Panc1 (cell line): ENCODE data around the gene TCF3. TPM values are rescaled to one million over a fixed set of nuclear protein-coding genes. Genes with fewer than 3 reads are reported as not detected.

Experiments used
- ATAC-seq: fragments of 200-7000 bp; cut with Tn5 transposase; 2 replicates; pipeline ENCODE4 v1.9.1; 2020; ENCODE audit warnings: mild to moderate bottlenecking, moderate library complexity
- BruUV-seq: library from RNA; stranded (reverse); fragments of 400-500 nt; replicated peaks from 2 replicates; lab custom pipeline; 2021; lab: Mats Ljungman, UMichigan
- CTCF ChIA-PET: fragments of 300-600 bp; sonication (Branson Sonifier 250); formaldehyde crosslinking; loops from one replicate; lab custom pipeline; 2022; ENCODE audit warnings: antibody characterized with exemption; lab: Charles Lee
- POLR2A ChIA-PET: fragments of 300-600 bp; sonication (Branson Sonifier 250); formaldehyde crosslinking; loops from one replicate; lab custom pipeline; 2022; ENCODE audit warnings: antibody characterized with exemption; lab: Charles Lee
- DNase-seq: peaks from one replicate; pipeline ENCODE4 v3.0.0-alpha.2; 2010; ENCODE audit warnings: low read depth, low spot score
- H3K27ac ChIP-seq: 2 replicates; pipeline ENCODE4 v1.5.1; 2011; ENCODE audit warnings: mild to moderate bottlenecking, low read length, inconsistent platforms
- H3K27me3 ChIP-seq: fragments of 200-500 bp; sonication (Bioruptor generic); 2 replicates; pipeline ENCODE4 v1.6.0; 2014; ENCODE audit warnings: low read length, inconsistent platforms; ENCODE audit not compliant: control insufficient read depth, insufficient read depth
- H3K36me3 ChIP-seq: fragments of 200-500 bp; sonication (Bioruptor generic); 2 replicates; pipeline ENCODE4 v1.5.1; 2014; ENCODE audit warnings: inconsistent platforms, mild to moderate bottlenecking, low read length, moderate library complexity; ENCODE audit not compliant: control insufficient read depth, insufficient read depth
- H3K4me1 ChIP-seq: 2 replicates; pipeline ENCODE4 v1.5.1; 2011; ENCODE audit warnings: inconsistent platforms, mild to moderate bottlenecking, low read length, moderate library complexity; ENCODE audit not compliant: control insufficient read depth, insufficient read depth
- H3K4me3 ChIP-seq, 2 experiments: 2 replicates each; pipeline ENCODE4 v1.5.1; 2011 to 2012; ENCODE audit warnings: low read depth in 2 of 2, low read length in 2 of 2, mild to moderate bottlenecking in 2 of 2, inconsistent platforms in 1 of 2, moderate library complexity in 1 of 2
- H3K9me3 ChIP-seq: fragments of 200-500 bp; sonication (Bioruptor generic); 2 replicates; pipeline ENCODE4 v1.5.1; 2014; ENCODE audit warnings: low read depth, mild to moderate bottlenecking, inconsistent platforms, low read length, moderate library complexity; ENCODE audit not compliant: control insufficient read depth, insufficient read depth
- POLR2AphosphoS5 ChIP-seq: IDR thresholded peaks from 2 replicates; pipeline ENCODE4 v1.6.1; 2012; ENCODE audit warnings: mild to moderate bottlenecking, low read depth, low read length, moderate library complexity
- REST ChIP-seq, 2 experiments: IDR thresholded peaks; 2 replicates each; pipeline ENCODE4 v1.6.1; 2011 to 2012; ENCODE audit warnings: low read depth in 2 of 2, control low read depth in 1 of 2, low read length in 1 of 2, mild to moderate bottlenecking in 1 of 2, moderate library complexity in 1 of 2; ENCODE audit not compliant: insufficient read depth in 1 of 2
- SIN3A ChIP-seq: IDR thresholded peaks from 2 replicates; pipeline ENCODE4 v1.6.1; 2012; ENCODE audit warnings: low read depth, mild to moderate bottlenecking, low read length, moderate library complexity, borderline replicate concordance; ENCODE audit not compliant: insufficient read depth
- TCF7L2 ChIP-seq: IDR thresholded peaks from 2 replicates; pipeline ENCODE4 v1.6.1; 2011; ENCODE audit warnings: mild to moderate bottlenecking, low read depth, low read length, inconsistent platforms
- in situ Hi-C: cut with HindIII; loops from 2 replicates; pipeline ENCODE4 v1.10.0; 2016; ENCODE audit warnings: low sequenced_read_pairs, low pct_unique_long_range_greater_than_20kb
- intact Hi-C: fragments of 100-400 bp; cut with micrococcal nuclease; formaldehyde crosslinking; loops from one replicate; pipeline ENCODE4 v1.10.0; 2022; ENCODE audit not compliant: unreplicated experiment
- total RNA-seq: library from RNA; stranded (reverse); gene quantifications from one replicate; pipeline ENCODE4 v1.2.1, GENCODE V29; 2021; ENCODE audit not compliant: unreplicated experiment
- TF ChIP-seq, protein P1 (sequence below): fragments of 450-650 bp; IDR thresholded peaks from 2 replicates; pipeline ENCODE4 v1.5.1; 2017; ENCODE audit warnings: mild to moderate bottlenecking

Gene TCF3
- total RNA-seq, 1 experiment from 2014 or later, result 175 TPM

DNA sequence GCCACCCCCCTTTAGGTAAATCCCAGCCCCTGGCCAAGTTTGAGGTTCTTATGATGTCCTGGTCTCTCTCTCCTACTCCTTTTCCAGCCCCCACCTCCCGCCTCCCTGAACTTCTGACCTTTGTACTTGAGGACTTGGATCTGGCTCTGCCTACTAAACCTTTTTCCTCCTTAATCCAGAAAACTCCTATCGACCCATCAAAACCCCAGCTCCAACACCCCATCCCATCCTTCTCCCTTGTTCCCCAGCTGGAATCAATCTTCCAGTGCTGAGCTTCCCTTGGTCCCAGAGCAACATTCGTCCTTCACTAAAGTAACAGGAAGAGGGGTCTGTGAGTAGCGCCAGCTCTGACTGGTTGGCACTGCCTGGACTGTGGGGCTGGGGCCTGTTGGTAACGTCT is 29.9 kb downstream of the TCF3 start:
- in situ Hi-C loops (no loop called here), intact Hi-C loops (no loop called here)
- Histone ChIP-seq H3K4me3 (no peak overlapping the region), H3K36me3 (no peaks in the 10 kb centered on the region), H3K4me1 (no peaks in the 10 kb centered on the region), H3K27ac (no peak overlapping the region), H3K9me3 (no peaks in the 10 kb centered on the region), H3K27me3 (no peaks in the 10 kb centered on the region)
- no TSS peak for BruUV-seq
- TF ChIP-seq SIN3A, result no peak
- TF ChIP-seq REST (IDR thresholded peaks at IDR 0.05; ENCODE audit: insufficient read depth in 1 of 2, low read depth in 2 of 2, low read length in 1 of 2), result no peak
- TF ChIP-seq, protein P1, sequence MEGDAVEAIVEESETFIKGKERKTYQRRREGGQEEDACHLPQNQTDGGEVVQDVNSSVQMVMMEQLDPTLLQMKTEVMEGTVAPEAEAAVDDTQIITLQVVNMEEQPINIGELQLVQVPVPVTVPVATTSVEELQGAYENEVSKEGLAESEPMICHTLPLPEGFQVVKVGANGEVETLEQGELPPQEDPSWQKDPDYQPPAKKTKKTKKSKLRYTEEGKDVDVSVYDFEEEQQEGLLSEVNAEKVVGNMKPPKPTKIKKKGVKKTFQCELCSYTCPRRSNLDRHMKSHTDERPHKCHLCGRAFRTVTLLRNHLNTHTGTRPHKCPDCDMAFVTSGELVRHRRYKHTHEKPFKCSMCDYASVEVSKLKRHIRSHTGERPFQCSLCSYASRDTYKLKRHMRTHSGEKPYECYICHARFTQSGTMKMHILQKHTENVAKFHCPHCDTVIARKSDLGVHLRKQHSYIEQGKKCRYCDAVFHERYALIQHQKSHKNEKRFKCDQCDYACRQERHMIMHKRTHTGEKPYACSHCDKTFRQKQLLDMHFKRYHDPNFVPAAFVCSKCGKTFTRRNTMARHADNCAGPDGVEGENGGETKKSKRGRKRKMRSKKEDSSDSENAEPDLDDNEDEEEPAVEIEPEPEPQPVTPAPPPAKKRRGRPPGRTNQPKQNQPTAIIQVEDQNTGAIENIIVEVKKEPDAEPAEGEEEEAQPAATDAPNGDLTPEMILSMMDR, result no peak
- TF ChIP-seq POLR2AphosphoS5, result no peak
- no peak for TF ChIP-seq TCF7L2
- DNase-seq (no peak), ATAC-seq (no peak)
- CTCF ChIA-PET, result interaction anchor here (0.5 kb wide), 1 partner anchor 21 kb away, joined by 3 read pairs; no protein-coding TSS in a partner anchor
- POLR2A ChIA-PET, result no interaction called here

DNA sequence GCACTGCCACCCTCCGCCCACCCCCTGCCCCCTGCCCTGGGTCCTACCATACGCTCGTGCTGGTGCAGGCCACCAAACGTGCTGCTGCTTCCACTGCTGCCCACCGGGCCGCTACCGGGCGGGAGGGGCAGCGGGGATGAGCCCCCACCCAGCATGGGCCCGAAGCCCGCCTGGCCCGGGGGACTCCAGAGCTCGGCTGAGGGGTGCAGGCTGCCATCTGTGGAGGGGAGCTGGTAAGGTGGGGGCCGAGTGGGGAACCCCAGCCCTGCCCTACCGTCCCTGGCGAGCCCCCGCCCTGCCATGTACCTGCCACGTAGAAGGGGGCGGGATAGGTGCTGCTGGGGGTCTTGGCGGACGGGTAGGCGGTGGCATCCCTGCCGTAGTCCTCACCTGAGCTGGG is 30.4 kb downstream of the TCF3 start:
- no peaks in the 10 kb centered on the region for H3K27me3 ChIP-seq
- H3K4me3 ChIP-seq, result no peak overlapping the region
- TF ChIP-seq REST (IDR thresholded peaks at IDR 0.05; ENCODE audit: insufficient read depth in 1 of 2, low read depth in 2 of 2, low read length in 1 of 2) (no peak), POLR2AphosphoS5 (no peak), TCF7L2 (no peak), SIN3A (no peak)
- TF ChIP-seq, protein P1, result no peak
- H3K4me1 ChIP-seq, result no peaks in the 10 kb centered on the region
- BruUV-seq, result no TSS peak
- intact Hi-C loops, result no loop called here
- ATAC-seq (no peak), DNase-seq (no peak)
- in situ Hi-C loops, result no loop called here
- H3K36me3 ChIP-seq, result no peaks in the 10 kb centered on the region
- POLR2A ChIA-PET, result interaction anchor here (0.6 kb wide), 1 partner anchor 878 kb away, joined by 9 read pairs; no protein-coding TSS in a partner anchor
- CTCF ChIA-PET, result no interaction called here
- no peak overlapping the region for H3K27ac ChIP-seq
- H3K9me3 ChIP-seq, result no peaks in the 10 kb centered on the region
